IPS DF 19.7 (cell line): Measurements from ENCODE around the gene THUMPD2.

ENCODE experiments used
- DNase-seq: peaks from one replicate; pipeline ENCODE4 v3.0.0-alpha.2; 2013; ENCODE audit warnings: low read depth, low spot score

THUMPD2 gene

GRCh38 chr2:39717067-39717466, 62.0 kb downstream of the THUMPD2 start:
- DNase-seq = no peak

DNA sequence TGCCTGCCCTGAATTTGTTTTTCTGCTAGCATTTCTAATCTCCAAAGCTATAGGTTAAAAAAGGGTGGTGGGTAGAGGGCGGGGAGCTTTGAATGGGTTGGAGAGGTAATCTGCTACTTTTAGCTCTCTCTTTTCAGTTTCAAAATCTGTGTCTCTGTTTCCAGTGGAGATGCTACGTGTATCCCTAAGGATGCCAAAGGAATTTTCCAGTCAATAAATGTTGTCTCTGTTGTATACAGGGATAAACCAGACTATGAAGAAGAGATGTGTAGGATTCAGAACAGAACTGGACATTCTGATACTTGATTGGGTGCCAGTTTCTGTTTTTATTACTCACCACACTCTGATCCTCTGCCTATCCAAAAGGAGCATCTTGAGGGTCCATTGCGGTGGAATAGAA, 63.2 kb downstream of the THUMPD2 start:
- DNase-seq = no peak

- no peak for DNase-seq
Measured at GRCh38 chr2:39715095-39715494, 64.0 kb downstream of the THUMPD2 start.

DNA sequence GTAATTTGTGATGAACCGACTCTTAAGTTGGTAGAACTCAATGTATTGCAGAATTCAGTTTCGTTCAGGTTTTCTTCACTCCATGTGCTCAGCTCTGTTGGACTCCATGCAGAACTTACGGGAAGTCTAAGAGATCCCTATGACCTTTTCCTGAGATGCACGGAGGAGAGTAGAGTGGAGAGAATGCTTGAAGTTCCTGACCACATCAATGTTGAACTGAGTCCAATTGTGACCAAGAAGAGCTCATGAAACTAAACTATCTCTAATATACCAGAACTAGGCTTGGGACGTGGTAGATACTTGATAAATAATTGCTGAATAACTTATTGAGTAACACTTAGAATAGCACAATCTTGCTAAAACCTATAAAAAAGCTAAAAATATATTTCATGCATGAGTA, 66.1 kb downstream of the THUMPD2 start:
- DNase-seq = no peak

DNA sequence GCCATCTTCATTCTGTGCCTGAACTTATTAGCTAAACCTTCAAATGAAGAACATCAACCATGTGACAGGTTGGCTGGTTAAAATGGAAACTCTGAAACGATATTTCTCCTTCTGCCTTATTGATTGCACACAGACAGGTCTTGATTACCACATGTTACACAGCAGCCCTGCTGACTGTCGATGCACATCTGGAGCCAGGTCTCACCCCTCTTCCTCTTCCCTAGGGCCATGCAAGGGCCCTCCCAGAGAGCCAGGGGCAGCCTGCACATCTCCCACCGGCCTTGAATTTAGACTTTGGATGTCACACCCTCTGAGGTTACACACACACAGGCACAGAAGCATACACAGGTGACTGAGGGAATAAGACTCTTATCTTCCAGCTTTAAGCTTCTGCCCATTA, 68.3 kb downstream of the THUMPD2 start:
- no peak for DNase-seq

DNA sequence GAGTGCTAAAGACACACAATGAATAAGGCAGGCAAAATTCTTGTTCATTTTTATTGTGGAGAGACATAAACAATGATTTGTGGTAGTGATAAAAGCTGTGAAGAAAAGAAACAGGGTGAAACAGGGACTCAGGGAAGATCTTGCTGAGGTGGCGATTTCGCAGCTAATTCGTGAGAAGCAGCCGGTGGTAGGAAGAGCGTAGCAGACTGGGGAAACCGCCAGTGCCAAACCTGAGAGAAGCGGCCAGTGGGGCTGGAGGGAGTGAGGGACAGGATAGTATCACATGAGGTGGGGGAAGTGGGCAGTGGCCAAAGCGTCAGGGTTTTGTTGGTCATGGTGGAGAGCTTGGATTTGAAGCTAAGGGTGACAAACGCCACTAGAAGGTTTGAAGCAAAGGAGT, 71.1 kb downstream of the THUMPD2 start:
- no peak for DNase-seq

DNA sequence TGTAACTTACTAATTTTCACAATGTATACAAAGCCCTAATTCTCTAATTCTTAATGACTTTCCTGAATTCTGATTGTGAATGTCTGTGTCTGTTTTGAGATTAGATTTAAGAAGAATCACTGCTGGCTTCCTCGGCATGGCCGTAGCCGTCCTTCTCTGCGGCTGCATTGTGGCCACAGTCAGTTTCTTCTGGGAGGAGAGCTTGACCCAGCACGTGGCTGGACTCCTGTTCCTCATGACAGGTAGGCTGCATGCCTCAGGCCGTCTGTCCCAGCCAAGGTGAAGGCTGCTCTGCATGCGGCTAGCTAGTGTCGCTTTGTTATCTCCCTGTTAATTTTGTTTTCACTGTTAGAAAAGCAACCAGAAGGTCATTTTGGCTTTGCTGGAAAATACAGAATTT, 72.1 kb downstream of the THUMPD2 start:
- no peak for DNase-seq

DNA sequence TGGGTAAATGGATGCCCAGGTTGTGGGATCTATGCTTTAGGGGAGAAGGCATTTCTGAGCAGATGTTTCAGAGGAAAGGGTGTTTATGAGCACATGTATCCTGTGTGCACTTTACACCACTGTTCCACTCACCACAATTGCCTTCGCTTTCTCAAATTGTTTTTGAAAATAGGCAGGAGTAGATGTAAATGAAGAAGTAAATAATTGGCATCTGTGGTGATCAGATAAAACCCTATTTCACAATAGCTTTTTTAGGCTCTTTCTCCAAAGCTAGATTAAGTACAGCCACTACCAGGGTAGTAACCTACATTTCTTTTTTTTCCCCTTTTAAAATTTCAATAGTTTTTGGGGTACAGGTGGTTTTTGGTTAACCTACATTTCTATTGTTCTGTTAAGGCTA, 72.7 kb downstream of the THUMPD2 start:
- DNase-seq = no peak

DNA sequence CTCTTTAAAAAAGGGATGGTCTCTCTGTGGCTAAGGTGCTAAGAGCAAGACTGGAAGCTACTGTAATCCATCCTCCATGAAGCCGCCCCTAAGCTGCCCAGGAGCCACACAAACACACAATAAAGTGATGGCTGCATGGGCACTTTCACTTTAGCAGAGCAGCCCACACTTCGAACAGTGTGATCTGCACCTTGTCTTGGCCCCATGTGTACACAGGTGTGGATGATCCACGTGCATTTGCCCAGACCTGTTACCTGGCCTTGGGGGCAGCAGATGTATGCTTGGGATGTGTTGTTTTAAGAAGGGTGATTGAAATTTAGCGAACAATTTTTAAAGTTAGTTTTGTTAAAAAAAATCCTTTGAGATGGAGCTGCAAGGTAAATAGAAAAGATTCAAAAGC, 73.4 kb downstream of the THUMPD2 start:
- no peak for DNase-seq

- DNase-seq = no peak
Measured at GRCh38 chr2:39704540-39704939, 74.5 kb downstream of the THUMPD2 start.

DNA sequence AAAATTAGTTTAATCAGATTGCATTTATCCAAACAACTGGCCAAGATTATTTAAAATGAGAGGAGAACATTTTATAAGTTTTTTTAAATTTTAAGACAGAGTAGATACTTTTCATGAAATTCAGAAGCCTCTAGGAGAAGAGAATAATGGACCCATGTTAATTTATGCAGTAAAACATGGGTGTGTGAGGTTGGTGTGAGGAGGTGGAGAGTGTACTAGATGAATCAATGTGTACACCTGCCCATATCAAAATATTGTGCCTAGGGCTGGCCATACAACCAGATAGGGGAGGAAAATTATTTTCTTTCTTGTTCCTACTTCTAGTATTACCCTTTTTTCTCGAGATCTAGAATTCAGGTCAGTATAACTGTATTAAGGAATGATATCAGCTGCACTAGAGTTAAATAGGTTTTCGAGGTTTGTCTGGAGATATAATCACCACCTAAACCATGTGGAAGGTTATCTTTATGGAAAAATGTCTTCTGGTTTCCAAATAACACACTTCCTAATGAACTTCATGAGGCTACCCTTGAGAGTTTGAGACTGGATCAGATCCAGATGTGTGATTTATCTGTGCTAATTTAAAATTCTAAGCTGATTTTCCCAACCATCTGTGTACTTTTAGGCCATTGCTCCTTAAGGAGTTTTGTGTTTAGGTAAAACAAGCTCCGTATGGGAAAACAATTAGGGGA, 75.7 kb downstream of the THUMPD2 start:
- DNase-seq = no peak

DNA sequence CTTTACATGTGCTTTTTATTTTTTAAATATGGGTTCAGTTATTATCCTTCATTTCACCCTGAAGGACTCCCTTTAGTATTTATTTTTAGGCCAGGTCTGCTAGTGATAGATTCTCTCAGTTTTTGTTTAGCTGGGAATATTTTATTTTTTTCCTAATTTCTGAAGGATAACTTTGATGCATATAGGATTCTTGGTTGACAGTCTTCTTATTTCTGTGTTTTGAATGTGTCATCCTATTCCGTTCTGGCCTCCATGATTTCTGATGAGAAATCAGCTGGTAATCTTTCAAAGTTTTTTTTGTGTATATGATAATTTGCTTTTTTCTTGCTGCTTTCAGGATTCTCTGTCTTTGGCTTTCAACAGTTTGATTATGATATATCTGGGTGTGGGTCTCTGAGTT, 77.9 kb downstream of the THUMPD2 start:
- no peak for DNase-seq

GRCh38 chr2:39697454-39697853, 81.6 kb downstream of the THUMPD2 start:
- no peak for DNase-seq

- DNase-seq = no peak
Measured at GRCh38 chr2:39696838-39697237, 82.2 kb downstream of the THUMPD2 start.

GRCh38 chr2:39696101-39696553, 82.9 kb downstream of the THUMPD2 start:
- DNase-seq = no peak

DNA sequence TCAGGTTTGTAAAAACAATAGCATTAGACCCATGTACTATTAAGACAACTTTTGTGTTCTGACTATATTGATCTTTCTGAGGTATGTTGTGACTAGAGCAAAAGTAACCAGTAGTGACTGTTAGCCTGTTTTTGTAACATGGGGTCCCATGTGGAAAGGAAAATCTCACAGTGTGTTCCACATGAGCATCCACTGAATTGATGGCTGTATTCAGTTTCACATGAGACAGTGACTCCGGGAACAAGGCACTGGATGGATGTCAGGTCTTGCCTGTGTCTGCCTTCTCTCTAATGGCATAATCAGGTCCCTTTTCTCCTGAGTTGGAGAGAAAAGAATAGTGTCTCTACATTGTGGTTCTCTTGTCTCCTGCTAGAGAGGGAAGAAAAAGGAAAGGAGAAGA, 85.8 kb downstream of the THUMPD2 start:
- no peak for DNase-seq

- DNase-seq = no peak
Measured at GRCh38 chr2:39689876-39690275, 89.2 kb downstream of the THUMPD2 start.

DNA sequence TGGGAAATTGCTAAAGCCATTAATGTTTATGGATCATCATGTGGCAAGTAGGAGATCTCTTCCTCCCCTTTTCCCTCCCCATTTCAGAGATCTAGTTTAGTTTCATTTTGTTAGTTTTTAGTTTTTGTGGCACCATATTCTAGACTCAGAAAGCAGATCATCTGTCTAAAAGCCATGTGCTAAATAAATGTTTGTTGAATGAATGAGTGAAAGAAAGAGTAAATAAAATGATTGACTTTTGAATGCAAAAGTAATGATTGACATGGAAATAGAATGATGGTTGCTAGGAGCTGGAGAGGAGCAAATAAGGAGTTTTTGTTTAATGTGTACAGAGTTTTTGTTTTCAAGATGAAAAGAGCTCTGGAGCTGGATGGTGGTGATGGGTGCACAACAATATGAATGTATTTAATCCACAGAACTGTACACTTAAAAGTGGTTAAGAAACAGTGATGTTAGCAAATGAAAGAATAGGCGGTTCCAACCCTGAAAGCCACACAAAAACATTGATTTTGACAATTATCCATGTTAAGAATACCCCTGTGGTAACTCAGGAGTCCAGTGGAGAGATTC, 89.7 kb downstream of the THUMPD2 start:
- DNase-seq = no peak

GRCh38 chr2:39688181-39688580, 90.9 kb downstream of the THUMPD2 start:
- no peak for DNase-seq

DNA sequence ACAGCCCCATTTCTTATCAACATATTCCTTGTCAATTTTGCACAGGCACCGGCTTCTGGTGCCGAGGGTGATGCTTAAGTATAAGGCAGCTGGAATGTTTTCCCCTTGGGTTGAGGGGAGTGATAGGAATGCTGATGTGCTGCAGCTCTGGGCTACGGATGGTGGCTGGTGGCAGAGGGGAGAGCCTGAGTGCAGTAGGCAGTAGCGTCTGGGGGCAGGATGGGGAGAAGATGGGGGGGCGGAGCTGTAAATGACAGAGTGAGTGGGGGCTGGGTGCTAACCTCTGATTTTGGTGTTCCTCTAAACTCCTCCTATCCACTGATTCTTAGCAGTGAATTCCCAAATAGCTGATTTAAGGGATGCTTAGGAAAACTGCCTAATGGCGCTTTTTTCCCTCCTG, 92.6 kb downstream of the THUMPD2 start:
- no peak for DNase-seq
